SH-SY5Y (cell line): ENCODE measurements around the gene GAS7.

Source experiments
- GATA2 ChIP-seq: IDR thresholded peaks from 2 replicates; pipeline ENCODE4 v1.6.1; 2011; ENCODE audit warnings: mild to moderate bottlenecking, low read depth, low read length
- GATA3 ChIP-seq: IDR thresholded peaks from 2 replicates; pipeline ENCODE4 v1.6.1; 2011; ENCODE audit warnings: low read depth, mild to moderate bottlenecking, low read length, moderate library complexity

DNA sequence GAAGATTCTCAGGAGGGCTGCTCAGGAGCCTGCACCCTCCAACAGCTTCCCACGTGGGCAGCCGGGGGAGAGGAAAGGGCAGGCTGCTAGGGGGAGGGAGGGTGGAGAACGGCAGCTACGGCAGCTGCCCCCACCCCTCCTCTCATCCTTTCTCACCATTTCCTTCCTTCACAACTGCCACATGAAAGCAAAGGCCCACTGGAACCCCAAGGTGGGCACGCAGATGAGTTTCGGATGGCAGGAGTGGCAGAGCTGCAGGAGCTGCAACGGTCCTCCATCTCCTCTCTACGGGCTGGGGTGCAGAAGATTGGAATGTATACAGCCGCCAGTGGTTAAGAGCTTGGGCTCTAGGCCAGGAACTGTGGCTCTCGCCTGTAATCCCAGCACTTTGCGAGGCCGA, 77.7 kb downstream of the GAS7 start:
- TF ChIP-seq GATA2 (no peak), GATA3 (no peak)
